ENCODE results near the gene RELB.

RELB gene

GRCh38 chr19:45069056-45069455 lies 67.8 kb downstream of the RELB start:
- TF ChIP-seq CTCF (IDR thresholded peaks at IDR 0.05): no peak

DNA sequence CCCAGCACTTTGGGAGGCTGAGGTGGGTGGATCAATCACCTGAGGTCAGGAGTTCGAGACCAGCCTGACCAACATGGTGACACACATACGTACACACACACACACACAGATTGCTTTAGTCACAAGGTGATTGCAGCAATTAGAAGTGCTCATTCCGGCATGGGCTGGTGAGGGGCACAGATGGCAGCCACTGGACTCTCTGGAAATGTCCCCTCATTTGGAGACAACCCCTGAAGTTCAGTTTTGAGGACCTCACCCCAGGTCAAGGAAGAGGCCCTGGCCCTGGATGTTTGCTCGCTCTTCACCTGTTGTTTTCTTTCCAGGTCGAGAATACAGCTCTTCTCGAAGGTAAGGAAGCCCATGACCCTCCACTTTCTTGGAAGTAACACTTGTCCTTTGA lies 69.0 kb downstream of the RELB start:
- no peak for TF ChIP-seq CTCF (IDR thresholded peaks at IDR 0.05)

GRCh38 chr19:45070861-45071544 lies 69.7 kb downstream of the RELB start:
- no peak for TF ChIP-seq CTCF (IDR thresholded peaks at IDR 0.05)

GRCh38 chr19:45071545-45071938 lies 70.3 kb downstream of the RELB start:
- no peak for TF ChIP-seq CTCF (IDR thresholded peaks at IDR 0.05)

- TF ChIP-seq CTCF (IDR thresholded peaks at IDR 0.05): no peak
These were observed 70.9 kb downstream of the RELB start for GRCh38 chr19:45071969-45072790.

DNA sequence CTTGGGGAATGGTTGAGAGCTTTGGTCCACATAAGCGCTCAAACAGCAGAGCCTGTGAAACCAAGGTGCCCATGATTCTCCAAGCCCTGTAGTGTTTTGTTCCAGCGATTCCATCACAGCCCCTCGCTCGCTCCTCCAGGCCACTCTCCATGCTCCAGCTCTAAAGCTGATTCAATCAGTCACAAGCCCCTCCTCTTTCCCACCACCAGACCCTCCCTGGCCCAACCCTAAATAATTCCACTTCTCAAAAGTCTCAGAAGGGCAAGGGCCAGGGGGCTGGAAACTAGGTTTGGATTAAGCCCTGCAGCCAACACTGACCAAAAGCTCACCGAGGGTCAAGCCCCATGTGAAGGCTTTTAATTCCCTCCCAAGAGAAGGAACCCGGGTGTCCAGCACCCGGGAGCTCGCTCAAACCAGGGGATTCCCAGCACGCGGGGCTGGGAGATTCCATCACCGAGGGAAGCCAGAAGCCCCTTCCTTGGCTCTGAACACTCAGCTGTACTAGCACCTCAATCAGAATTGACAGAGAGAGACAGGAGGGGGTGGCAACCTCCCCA lies 73.6 kb downstream of the RELB start:
- no peak for TF ChIP-seq CTCF (IDR thresholded peaks at IDR 0.05)

DNA sequence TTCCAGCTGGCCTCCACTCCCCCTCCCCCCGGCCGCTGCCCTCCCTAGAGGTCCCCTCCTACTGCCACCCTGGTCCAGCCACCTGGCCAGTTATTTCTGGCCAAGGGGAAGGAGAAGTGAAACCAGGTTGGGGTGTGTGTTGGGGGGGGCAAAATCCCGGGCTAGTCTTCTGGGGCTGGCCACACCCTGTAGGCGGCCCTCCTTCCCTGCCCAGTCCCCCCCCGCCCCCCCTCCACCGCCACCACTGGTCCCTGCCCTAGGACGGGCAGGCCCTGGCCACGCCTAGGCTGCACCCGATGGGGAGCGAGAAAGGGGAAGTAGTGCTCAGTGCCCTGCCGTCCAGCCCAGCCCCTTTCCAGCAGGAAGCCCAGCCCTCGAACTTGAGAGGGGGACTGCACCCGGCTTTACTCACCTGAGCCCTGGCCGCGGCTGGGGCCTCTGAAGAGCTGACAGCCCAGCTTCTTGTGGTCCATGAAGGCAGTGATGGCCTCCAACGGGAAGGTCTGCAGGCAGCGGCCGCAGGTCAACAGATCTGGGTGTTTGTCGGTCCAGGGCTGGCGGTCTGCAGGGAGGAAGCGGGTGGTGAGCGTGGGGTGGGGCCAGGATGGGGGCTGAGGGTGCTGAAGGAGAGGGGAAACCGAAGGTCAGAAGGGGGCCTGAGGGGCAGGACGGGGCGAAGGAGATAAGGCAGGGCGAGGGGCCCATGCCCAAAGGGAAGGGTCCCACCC lies 74.2 kb downstream of the RELB start:
- TF ChIP-seq CTCF (IDR thresholded peaks at IDR 0.05): no peak

Data from LNCAP (cell line).